ENCODE measurements around the gene IRGQ.

IRGQ gene

DNA sequence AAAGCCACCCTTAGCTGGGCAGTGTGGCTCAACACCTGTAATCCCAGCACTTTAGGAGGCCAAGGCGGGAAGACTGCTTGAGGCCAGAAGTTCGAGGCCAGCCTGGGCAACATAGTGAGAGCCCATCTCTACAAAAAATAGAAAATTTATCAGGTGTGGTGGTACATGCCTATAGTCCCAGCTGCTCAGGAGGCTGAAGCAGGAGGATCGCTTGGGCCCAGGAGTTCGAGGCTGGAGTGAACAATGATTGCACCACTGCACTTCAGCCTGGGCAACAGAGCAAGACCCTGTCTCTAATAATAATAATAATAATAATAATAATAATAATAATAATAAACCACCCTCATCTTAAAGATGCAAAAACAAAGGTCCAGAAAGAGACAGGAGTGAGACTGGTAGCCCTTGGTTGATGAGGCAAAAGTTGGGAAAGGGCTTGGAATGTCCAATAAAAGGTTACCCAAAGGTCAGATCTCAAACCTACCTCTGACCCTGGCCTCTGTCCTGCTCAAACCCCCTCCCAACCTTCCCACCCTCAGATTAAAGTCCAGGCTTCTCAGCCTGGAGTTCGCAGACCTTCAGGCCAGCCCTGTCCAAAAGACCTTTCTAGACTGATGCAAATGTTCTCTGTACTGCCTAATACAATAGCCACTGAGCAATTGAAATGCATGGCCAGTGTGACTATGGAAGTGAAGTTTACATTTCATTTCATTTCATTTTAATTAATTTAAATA lies 53.8 kb downstream of the IRGQ start:
- Histone ChIP-seq H3F3A (ENCODE audit: control insufficient read depth, insufficient read depth) (no peaks in the 10 kb centered on the region), H3K79me2 (ENCODE audit: control insufficient read depth, low read length) (no peaks in the 10 kb centered on the region), H3K36me3 (ENCODE audit: control insufficient read depth, low read length) (peaks cover 37% of the 10 kb centered on the region), H3K27me3 (ENCODE audit: control insufficient read depth, low read length) (no peaks in the 10 kb centered on the region), H3K27ac (ENCODE audit: low read depth, low read length) (no peak overlapping the region), H4K20me1 (ENCODE audit: control insufficient read depth, insufficient read depth, low read depth, low read length) (no peaks in the 10 kb centered on the region), H3K4me1 (ENCODE audit: control insufficient read depth, low read length) (no peaks in the 10 kb centered on the region), H3K4me3 (ENCODE audit: low read length) (no peak overlapping the region), H3K4me2 (ENCODE audit: low read length) (no peak overlapping the region), H3K9me3 (ENCODE audit: control insufficient read depth, insufficient read depth, low read length) (no peaks in the 10 kb centered on the region), H3K9me2 (replicated peaks; ENCODE audit: control insufficient read depth, low read length) (no peaks in the 10 kb centered on the region)
- no peak for TF ChIP-seq EZH2phosphoT487 (IDR thresholded peaks at IDR 0.05; ENCODE audit: borderline replicate concordance, low read length)
- TF ChIP-seq, protein P1, sequence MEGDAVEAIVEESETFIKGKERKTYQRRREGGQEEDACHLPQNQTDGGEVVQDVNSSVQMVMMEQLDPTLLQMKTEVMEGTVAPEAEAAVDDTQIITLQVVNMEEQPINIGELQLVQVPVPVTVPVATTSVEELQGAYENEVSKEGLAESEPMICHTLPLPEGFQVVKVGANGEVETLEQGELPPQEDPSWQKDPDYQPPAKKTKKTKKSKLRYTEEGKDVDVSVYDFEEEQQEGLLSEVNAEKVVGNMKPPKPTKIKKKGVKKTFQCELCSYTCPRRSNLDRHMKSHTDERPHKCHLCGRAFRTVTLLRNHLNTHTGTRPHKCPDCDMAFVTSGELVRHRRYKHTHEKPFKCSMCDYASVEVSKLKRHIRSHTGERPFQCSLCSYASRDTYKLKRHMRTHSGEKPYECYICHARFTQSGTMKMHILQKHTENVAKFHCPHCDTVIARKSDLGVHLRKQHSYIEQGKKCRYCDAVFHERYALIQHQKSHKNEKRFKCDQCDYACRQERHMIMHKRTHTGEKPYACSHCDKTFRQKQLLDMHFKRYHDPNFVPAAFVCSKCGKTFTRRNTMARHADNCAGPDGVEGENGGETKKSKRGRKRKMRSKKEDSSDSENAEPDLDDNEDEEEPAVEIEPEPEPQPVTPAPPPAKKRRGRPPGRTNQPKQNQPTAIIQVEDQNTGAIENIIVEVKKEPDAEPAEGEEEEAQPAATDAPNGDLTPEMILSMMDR (IDR thresholded peaks at IDR 0.05; ENCODE audit: low read depth, low read length, poor library complexity, severe bottlenecking): no peak

DNA sequence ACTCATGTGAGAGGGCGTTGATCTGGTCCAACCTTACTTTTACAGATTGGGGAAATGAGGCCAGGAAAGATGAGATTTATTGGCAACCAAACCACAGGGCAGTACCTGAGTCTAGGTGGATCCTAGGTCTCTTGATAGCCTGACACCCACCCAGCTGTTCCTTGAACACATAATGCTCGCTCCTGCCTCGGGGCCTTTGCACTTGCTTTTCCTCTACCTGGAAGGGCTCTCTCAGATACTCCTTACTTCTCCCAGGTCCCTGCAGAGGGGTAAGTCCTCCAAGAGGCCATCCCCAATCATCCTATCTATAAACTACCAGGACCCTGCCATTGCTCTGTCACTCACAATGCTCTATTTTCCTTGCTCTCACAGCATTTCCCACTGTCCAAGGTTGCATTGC lies 55.6 kb downstream of the IRGQ start:
- Histone ChIP-seq H3K4me3 (ENCODE audit: low read length) (no peak overlapping the region), H3K4me2 (ENCODE audit: low read length) (no peak overlapping the region), H3K9me3 (ENCODE audit: control insufficient read depth, insufficient read depth, low read length) (no peaks in the 10 kb centered on the region), H3K36me3 (ENCODE audit: control insufficient read depth, low read length) (peaks cover 36% of the 10 kb centered on the region), H3K27me3 (ENCODE audit: control insufficient read depth, low read length) (no peaks in the 10 kb centered on the region), H4K20me1 (ENCODE audit: control insufficient read depth, insufficient read depth, low read depth, low read length) (no peaks in the 10 kb centered on the region), H3K79me2 (ENCODE audit: control insufficient read depth, low read length) (no peaks in the 10 kb centered on the region), H3F3A (ENCODE audit: control insufficient read depth, insufficient read depth) (peaks cover 4% of the 10 kb centered on the region; the same call in 1 of the 2 replicates), H3K9me2 (replicated peaks; ENCODE audit: control insufficient read depth, low read length) (no peaks in the 10 kb centered on the region), H3K27ac (ENCODE audit: low read depth, low read length) (no peak overlapping the region), H3K4me1 (ENCODE audit: control insufficient read depth, low read length) (no peaks in the 10 kb centered on the region)
- no peak for TF ChIP-seq EZH2phosphoT487 (IDR thresholded peaks at IDR 0.05; ENCODE audit: borderline replicate concordance, low read length)
- TF ChIP-seq, protein P1 (IDR thresholded peaks at IDR 0.05; ENCODE audit: low read depth, low read length, poor library complexity, severe bottlenecking): no peak

DNA sequence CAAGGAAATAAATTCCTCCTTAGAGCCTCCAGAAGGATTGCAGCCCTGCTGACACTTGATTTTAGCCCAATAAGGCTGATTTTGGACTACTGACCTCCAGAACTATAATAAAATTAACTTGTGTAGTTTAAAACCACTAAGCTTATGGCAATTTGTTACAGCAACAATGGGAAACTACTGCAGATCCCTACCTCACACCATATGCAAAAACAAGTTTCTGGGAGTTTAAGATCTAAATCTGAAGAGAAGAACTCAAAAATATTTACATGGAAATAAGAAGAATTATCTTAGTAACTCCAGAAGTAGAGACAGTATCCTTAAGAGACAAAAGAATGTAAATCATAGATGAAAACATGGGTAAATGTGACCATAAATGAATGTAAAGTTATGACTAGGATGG lies 57.0 kb downstream of the IRGQ start:
- no peak overlapping the region for H3K4me3 ChIP-seq (ENCODE audit: low read length)
- H3K4me2 ChIP-seq (ENCODE audit: low read length): no peak overlapping the region
- peaks cover 4% of the 10 kb centered on the region; the same call in 1 of the 2 replicates for H3F3A ChIP-seq (ENCODE audit: control insufficient read depth, insufficient read depth)
- H3K9me3 ChIP-seq (ENCODE audit: control insufficient read depth, insufficient read depth, low read length): no peaks in the 10 kb centered on the region
- H3K36me3 ChIP-seq (ENCODE audit: control insufficient read depth, low read length): peaks cover 31% of the 10 kb centered on the region
- no peak for TF ChIP-seq EZH2phosphoT487 (IDR thresholded peaks at IDR 0.05; ENCODE audit: borderline replicate concordance, low read length)
- TF ChIP-seq, protein P1 (IDR thresholded peaks at IDR 0.05; ENCODE audit: low read depth, low read length, poor library complexity, severe bottlenecking): no peak
- H4K20me1 ChIP-seq (ENCODE audit: control insufficient read depth, insufficient read depth, low read depth, low read length): no peaks in the 10 kb centered on the region
- no peak overlapping the region for H3K27ac ChIP-seq (ENCODE audit: low read depth, low read length)
- peaks cover 6% of the 10 kb centered on the region for H3K4me1 ChIP-seq (ENCODE audit: control insufficient read depth, low read length)
- no peaks in the 10 kb centered on the region for H3K79me2 ChIP-seq (ENCODE audit: control insufficient read depth, low read length)
- H3K9me2 ChIP-seq (replicated peaks; ENCODE audit: control insufficient read depth, low read length): no peaks in the 10 kb centered on the region
- no peaks in the 10 kb centered on the region for H3K27me3 ChIP-seq (ENCODE audit: control insufficient read depth, low read length)

Data from DOHH2 (cell line).